ENCODE data around the gene GFI1B.
"Not testable (repeated sequence)": the region's sequence is repeated elsewhere in the genome, so short reads cannot be mapped to it uniquely, and the experiment has no call there.

Gene GFI1B

DNA sequence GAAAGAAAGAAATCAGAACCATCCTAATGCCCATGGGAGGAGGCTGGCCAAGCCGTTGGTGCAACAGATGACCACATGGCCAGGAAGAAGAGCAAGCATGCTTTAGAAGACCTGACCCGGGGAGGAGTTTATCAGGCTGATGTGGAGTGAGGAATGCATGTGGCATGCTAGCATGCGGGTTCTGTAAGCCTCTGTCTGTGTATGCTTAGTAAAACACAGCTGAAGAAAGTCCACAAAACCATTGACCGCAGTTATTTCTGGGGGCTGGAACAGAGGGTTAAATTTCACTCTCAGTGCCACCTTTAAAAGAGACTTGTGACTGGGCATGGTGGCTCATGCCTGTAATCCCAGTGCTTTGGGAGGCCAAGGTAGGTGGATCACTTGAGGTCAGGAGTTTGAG lies 19.1 kb downstream of the GFI1B start:
- H3K4me3 ChIP-seq (ENCODE audit: low read depth, low read length) = no peak overlapping the region
- H3K4me1 ChIP-seq = no peaks in the 10 kb centered on the region
- TF ChIP-seq, protein P1, sequence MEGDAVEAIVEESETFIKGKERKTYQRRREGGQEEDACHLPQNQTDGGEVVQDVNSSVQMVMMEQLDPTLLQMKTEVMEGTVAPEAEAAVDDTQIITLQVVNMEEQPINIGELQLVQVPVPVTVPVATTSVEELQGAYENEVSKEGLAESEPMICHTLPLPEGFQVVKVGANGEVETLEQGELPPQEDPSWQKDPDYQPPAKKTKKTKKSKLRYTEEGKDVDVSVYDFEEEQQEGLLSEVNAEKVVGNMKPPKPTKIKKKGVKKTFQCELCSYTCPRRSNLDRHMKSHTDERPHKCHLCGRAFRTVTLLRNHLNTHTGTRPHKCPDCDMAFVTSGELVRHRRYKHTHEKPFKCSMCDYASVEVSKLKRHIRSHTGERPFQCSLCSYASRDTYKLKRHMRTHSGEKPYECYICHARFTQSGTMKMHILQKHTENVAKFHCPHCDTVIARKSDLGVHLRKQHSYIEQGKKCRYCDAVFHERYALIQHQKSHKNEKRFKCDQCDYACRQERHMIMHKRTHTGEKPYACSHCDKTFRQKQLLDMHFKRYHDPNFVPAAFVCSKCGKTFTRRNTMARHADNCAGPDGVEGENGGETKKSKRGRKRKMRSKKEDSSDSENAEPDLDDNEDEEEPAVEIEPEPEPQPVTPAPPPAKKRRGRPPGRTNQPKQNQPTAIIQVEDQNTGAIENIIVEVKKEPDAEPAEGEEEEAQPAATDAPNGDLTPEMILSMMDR (IDR thresholded peaks at IDR 0.05; ENCODE audit: low read depth, low read length) = no peak
- H3K9me3 ChIP-seq = no peaks in the 10 kb centered on the region
- no peak for DNase-seq
- no peaks in the 10 kb centered on the region for H3K36me3 ChIP-seq
- peaks cover 24% of the 10 kb centered on the region for H3K27me3 ChIP-seq

DNA sequence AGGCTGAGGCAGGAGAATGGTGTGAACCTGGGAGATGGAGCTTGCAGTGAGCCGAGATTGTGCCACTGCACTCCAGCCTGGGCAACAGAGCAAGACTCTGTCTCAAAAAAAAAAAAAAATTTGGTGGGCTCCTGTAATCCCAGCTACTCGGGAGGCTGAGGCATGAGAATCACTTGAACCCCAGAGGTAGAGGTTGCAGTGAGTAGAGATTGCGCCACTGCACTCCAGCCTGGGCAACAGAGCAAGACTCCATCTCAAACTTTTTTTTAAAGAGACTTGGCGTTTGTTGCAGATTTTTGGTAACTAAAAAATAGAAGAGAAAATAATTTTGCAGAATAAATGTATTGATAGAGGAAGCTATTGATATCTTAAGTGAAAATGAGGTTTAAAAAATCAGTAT lies 19.7 kb downstream of the GFI1B start:
- H3K36me3 ChIP-seq; H3K4me3 ChIP-seq (ENCODE audit: low read depth, low read length); DNase-seq; H3K9me3 ChIP-seq; H3K4me1 ChIP-seq: not testable (repeated sequence)
- H3K27me3 ChIP-seq = peaks cover 24% of the 10 kb centered on the region

DNA sequence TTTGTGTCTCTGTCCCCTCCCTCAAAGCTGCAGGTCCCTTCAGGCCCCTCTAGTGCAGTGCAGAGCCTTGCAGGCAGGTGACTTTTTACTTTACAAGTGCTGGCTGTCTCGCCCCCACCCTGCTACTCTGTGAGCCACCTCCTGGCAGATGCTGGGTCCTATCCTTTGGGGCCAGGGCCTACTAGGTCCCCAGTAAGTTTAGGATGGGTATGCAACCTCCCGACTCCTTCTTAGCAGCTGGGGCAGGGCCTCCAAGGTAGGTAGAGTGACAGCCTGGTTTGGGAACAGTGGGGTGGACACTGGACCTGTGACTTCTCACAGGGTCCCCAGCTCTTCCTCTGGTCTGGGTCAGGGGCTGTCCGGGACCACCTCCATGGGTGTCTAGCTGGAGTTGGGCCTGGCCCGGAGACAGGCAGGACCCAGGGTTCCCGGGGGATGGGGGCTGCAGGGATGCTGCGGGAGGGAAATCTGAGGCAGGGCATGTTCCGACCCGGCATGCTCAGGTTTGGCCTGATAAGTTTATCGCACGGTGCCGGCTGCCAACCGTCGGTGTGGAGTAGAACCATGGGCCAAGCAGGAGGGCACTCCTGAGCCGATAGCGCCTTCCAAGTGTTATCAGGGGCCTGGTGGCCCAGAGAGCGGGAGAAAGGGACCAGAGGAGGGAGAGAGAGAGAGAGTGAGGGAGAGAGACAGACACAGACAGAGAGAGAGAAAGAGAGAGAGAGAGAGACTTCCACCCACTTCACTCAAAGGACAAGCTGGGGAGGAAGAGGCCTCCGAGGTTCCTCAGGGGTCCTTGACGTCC lies 20.5 kb downstream of the GFI1B start:
- Histone ChIP-seq H3K4me3 (ENCODE audit: low read depth, low read length) (no peak overlapping the region), H3K36me3 (no peaks in the 10 kb centered on the region), H3K9me3 (no peaks in the 10 kb centered on the region), H3K4me1 (no peaks in the 10 kb centered on the region; the same call in 1 of the 2 replicates), H3K27me3 (peaks cover 24% of the 10 kb centered on the region)
- DNase-seq = no peak
- TF ChIP-seq, protein P1 (IDR thresholded peaks at IDR 0.05; ENCODE audit: low read depth, low read length) = no peak

DNA sequence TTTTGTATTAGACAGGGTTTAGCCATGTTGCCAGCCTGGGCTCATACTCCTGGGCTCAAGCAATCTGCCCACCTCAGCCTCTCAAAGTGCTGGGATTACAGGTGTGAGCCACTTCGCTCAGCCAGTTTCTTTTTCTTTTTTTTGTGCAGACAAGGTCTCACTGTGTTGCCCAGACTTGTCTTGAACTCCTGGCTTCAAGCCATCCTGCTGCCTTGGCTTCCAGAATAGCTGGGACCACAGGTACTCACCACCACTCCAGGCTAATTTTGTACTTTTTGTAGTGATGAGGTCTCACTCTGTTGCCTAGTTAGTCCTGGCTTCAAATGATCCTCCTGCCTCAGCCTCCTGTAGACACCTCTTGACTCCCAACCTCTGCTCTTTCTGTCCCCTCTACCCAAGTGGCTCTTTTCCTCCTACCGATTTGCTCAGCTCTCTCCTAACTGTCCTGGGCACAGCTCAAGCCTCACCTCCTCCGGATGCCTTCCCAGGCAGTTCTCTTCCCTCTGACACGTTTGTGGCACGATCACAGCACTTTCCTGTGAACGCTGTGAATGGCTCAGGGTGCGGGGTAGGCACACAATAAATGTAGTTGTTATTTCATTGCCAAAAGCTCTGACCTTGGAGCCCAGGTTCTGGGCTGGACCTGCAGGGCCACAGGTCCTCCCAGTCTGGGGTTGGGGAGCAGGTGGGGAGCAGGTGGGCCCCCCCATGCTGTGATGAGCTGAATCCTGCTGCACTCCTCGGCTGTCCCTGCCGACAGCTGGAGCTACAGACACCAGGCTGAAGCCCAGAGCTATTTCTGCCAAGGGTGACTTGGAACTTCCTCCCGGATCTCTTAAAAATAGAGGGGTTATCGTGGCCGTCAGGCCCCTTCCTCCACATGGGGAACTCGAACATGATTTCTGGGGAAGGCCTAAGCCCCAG lies 23.9 kb downstream of the GFI1B start:
- TF ChIP-seq, protein P1 (IDR thresholded peaks at IDR 0.05; ENCODE audit: low read depth, low read length) = no peak
- H3K36me3 ChIP-seq = no peaks in the 10 kb centered on the region
- H3K4me3 ChIP-seq (ENCODE audit: low read depth, low read length) = no peak overlapping the region
- H3K4me1 ChIP-seq = no peaks in the 10 kb centered on the region; the same call in 1 of the 2 replicates
- no peak for DNase-seq
- peaks cover 26% of the 10 kb centered on the region for H3K27me3 ChIP-seq
- no peaks in the 10 kb centered on the region for H3K9me3 ChIP-seq

DNA sequence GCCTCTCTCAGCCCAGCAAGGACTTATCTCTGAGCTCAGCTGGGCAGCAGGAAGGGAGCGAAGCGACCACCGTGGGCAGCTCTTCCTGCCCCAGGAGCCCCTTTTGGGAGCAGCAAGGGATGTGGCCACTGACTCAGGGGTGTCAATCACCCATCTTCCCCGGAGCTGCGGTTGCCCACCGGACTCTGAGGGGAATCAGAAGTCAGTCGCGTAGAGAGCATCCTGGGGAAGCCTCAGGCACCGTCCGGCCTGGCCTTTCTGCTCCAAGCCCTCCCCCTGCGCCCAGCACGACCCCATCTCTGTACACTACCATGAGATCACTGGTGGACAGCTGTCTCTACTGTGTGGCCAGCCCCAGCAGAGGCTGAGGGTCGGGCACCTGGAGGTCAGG lies 24.6 kb downstream of the GFI1B start:
- Histone ChIP-seq H3K9me3 (no peaks in the 10 kb centered on the region), H3K4me1 (no peaks in the 10 kb centered on the region; the same call in 1 of the 2 replicates), H3K27me3 (peaks cover 27% of the 10 kb centered on the region), H3K4me3 (ENCODE audit: low read depth, low read length) (no peak overlapping the region), H3K36me3 (no peaks in the 10 kb centered on the region)
- TF ChIP-seq, protein P1 (IDR thresholded peaks at IDR 0.05; ENCODE audit: low read depth, low read length) = no peak
- DNase-seq = no peak

DNA sequence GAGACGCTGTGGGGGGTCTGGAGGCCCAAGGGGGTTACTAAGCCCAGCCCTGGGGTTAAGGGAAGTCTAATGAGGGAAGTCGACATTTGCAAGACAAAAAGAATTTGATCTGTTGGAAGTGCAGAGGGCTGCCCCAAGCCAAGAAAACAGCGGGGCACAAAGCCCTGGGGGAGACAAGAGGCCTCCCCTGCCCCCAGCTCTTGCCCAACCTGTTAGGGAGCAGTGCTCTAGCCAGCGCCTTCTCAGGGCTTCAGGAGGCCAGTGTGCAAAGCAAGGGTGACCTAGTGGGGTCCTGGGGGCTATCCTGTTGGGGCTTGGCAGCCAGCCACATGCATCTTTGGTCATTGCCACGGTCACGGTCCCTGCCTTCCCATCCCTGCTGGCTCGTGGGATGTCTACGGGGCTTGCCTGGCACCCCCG lies 25.2 kb downstream of the GFI1B start:
- TF ChIP-seq, protein P1 (IDR thresholded peaks at IDR 0.05; ENCODE audit: low read depth, low read length) = no peak
- Histone ChIP-seq H3K36me3 (no peaks in the 10 kb centered on the region), H3K4me3 (ENCODE audit: low read depth, low read length) (no peak overlapping the region), H3K4me1 (no peaks in the 10 kb centered on the region; the same call in 1 of the 2 replicates), H3K27me3 (peaks cover 31% of the 10 kb centered on the region), H3K9me3 (no peaks in the 10 kb centered on the region)
- no peak for DNase-seq
